Raji (cell line): ENCODE results near the gene YARS1.

Source experiments
- POLR2A ChIP-seq: IDR thresholded peaks from 2 replicates; pipeline ENCODE4 v1.6.1; 2011; ENCODE audit warnings: low read depth, low read length, control low read depth; ENCODE audit not compliant: insufficient read depth

The YARS1 gene

DNA sequence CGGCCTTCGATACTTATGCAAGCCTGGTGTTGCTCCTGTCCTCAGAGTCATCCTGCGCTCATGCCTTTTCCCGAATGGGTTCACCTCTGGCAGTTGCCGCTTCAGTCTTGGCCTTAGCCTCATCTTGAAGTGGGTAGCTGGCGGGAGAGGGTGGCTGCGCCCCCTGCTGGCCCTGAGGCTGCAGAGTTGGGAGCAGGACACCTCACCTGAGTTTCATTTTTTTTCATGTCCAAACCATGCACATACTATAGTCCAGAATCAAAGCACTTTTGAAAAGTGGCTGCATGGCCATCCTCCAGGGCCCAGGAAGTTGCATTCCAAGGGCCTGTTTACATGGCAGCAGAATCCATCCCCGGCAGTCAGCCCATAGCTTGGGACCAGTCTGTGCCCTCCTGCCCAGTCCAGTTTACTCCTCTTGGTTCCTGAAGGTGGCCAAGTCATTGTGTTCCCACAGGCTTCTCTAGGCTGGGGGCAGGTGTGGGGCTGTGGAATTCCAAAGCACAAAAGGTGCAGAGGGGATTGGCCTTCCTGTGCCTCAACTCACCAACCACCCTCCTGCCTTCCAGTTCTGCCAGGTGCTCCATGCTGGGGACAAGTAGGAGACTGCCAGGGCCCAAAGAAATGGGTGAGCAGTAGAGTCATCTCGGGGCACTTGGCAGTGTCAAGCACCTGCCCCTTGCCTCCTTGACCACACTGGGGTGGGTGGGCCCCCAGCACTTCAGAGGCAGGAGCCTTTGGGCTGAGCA is 44.0 kb downstream of the YARS1 start:
- no peak for TF ChIP-seq POLR2A

DNA sequence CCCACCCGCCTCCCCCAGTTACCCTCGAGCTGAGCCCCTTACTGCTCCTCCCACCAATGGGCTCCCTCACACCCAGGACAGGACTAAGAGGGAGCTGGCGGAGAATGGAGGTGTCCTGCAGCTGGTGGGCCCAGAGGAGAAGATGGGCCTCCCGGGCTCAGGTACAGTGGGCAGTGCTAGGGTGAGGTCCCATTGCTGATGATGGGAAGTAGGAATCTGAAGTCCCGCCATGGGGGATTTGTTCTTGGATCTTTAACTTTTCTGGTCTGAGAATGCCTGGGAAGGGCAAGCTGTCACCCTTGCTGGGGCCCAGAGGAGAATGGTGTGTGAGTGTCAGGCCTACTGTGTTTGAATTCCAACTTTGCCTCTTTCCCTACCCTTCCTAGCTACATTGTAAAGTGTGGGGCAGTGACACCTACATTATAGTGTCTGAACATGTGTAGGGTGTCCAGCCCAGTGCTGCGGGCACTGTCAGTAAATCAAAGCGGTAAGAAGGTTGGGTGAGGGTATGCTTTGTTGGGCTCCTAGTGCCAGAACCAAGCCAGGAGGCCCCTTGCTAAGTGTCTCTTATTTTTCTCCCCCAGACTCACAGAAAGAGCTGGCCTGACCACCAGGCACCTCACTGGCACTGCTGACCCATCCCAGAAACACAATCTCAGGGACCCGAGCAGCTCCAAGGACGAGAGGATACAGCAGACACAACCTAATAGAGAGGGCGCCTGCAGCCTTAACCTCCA is 44.7 kb downstream of the YARS1 start:
- no peak for TF ChIP-seq POLR2A

DNA sequence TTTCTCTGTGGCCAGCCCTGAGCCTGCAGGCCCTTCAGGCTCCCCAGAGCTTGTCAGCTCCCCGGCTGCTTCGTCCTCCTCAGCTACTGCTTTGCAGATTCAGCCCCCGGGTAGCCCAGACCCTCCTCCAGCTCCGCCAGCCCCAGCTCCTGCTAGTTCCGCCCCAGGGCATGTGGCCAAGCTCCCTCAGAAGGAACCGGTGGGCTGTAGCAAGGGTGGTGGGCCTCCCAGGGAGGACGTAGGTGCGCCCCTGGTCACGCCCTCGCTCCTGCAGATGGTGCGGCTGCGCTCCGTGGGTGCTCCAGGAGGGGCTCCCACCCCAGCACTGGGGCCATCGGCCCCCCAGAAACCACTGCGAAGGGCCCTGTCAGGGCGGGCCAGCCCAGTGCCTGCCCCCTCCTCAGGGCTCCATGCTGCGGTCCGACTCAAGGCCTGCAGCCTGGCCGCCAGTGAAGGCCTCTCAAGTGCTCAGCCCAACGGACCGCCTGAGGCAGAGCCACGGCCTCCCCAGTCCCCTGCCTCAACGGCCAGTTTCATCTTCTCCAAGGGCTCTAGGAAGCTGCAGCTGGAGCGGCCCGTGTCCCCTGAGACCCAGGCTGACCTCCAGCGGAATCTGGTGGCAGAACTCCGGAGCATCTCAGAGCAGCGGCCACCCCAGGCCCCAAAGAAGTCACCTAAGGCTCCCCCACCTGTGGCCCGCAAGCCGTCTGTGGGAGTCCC is 45.4 kb downstream of the YARS1 start:
- no peak for TF ChIP-seq POLR2A

DNA sequence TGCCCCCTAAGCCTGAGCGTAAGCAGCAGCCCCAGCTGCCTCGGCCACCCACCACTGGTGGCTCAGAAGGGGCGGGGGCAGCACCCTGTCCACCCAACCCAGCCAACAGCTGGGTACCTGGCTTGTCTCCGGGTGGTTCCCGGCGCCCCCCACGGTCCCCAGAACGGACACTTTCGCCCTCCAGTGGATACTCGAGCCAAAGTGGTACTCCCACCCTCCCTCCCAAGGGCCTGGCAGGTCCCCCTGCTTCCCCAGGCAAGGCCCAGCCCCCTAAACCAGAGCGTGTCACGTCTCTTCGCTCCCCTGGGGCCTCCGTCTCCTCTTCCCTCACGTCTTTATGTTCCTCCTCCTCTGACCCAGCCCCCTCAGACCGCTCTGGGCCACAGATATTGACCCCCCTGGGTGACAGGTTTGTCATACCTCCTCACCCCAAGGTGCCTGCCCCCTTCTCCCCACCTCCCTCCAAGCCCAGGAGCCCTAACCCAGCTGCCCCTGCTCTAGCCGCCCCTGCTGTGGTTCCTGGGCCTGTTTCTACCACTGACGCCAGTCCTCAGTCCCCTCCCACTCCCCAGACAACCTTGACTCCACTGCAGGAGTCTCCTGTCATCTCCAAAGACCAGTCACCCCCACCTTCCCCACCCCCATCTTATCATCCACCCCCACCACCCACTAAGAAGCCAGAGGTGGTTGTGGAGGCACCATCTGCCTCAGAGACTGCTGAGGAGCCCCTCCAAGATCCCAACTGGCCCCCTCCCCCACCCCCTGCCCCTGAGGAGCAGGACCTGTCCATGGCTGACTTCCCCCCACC is 46.2 kb downstream of the YARS1 start:
- TF ChIP-seq POLR2A, result no peak

DNA sequence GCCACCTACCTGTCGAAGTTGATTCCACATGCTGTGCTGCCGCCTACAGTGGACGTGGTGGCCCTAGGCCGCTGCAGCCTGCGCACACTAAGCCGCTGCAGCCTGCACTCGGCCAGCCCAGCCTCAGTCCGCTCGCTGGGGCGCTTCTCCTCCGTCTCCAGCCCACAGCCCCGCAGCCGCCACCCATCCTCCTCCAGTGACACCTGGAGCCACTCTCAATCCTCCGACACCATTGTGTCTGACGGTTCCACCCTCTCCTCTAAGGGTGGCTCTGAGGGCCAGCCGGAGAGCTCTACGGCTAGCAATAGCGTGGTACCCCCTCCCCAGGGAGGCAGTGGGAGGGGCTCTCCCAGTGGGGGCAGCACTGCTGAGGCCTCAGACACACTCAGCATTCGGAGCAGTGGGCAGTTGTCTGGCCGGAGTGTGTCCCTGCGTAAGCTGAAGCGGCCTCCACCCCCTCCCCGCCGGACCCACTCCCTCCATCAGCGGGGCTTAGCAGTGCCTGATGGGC is 46.9 kb downstream of the YARS1 start:
- TF ChIP-seq POLR2A, result no peak

DNA sequence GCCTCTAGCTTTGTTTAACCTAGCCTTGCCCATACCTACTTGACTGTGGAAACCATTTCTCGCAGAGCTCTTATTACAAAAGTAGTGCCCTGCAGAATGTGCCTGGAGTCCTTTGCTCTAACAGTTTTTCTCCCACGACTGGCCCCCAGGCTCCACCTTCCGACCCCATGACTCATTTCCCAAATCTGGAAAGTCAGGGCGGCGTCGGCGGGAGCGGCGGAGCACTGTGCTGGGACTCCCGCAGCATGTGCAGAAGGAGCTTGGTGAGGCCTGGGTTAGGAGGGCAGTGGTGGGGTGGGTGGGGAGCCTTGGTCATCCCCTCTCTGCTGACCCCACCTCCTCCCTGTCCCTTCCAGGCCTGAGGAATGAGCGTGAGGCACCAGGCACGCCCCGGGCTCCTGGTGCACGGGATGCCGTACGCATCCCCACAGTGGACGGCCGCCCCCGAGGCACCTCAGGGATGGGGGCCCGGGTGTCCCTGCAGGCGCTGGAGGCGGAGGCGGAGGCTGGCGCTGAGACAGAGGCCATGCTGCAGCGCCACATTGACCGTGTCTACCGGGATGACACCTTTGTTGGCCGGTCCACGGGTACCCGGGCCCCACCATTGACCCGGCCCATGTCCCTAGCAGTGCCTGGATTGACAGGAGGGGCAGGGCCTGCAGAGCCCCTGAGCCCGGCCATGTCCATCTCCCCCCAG is 47.5 kb downstream of the YARS1 start:
- TF ChIP-seq POLR2A, result no peak

DNA sequence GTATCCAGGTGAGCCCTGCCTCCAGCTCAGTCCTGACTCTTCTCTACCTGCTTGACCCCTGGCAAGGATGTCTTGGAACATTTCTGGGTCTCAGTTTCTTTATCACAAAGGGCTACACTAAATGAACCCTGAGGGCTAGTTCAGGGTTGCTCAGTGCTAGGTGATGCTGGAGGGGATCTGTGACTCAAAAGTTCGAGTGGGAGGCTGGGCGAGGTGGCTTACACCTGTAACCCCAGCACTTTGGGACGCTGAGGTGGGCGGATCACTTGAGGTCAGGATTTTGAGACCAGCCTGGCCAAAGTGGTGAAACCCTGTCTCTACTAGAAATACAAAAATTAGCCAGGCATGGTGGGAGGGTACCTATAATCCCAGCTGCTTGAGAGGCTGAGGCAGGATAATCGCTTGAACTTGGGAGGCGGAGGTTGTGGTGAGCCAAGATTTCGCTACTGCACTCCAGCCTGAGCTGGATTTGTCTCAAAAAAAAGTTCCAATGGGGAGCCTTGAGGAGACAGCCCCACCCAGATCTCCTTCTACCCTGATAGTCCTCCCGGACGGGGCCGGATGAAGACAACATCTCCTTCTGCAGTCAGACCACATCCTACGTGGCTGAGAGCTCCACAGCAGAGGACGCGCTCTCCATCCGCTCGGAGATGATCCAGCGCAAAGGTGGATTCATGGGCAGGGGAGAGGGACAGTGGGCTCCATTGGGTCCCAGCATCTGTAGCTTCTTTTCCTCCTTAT is 48.9 kb downstream of the YARS1 start:
- TF ChIP-seq POLR2A, result no peak

DNA sequence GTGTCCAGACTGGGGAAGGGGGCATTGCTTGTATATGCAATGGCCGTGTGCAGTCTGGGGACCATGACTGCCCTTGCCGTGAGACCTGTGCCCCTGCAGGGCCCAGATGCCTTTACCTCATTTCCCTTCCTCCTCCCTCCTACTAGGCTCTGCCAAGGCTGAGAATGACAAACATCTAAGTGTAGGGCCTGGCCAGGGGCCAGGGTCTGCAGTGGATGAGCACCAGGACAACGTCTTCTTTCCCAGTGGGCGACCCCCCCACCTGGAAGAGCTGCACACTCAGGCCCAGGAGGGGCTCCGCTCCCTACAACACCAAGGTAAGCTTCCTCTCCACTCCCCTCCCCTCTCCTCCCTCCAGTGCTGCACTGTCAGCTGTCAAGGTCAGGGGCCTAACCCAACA is 49.5 kb downstream of the YARS1 start:
- no peak for TF ChIP-seq POLR2A

DNA sequence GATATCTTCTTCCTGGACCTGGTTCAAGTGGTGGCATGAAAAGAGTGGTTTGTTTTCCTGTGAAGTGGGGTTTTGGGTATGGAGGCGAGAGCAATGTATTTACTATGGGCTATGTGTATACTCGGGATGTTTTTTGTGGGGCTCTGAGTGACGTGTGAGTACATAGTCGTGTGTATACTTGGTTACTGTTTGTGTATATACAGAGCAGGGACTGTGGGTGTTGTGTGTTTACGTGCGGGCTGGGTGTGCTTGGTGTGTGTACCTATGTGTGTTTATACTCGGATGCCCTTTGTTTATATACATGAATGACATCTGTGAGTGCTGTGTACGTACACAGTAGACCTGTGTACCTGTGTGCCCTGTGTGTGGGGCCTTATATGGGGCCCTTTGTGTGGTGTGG is 50.0 kb downstream of the YARS1 start:
- no peak for TF ChIP-seq POLR2A

DNA sequence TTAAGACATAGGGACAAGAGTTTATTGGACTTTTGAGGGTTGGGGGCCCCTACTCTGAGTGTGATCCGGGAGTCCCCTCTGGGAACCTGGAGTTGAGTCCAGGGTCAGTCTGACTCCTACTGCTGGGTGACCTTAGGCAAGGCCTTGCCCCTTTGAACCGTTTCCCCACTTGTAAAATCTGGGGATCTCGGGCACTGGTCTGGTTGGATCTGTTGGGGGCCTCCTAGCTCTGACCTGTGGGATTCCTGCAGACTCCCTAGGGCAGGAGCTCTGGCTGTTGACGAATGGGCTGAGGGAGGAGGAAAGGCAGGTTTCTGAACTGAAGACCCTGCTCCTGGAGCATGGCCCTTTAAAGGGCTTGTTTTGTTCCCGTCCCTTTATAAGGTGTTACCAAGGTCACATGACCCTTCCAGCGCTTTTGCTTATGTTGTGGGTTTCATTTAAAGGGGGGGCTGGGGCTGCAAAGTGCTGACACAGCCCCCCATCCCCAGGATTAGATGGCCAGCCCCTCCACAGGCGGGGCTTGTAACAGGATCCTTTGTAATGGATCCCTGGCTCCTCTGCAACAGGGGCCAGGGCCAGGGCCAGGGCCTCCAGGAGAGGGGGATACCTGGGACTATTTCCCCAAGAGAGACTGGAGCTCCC is 50.7 kb downstream of the YARS1 start:
- TF ChIP-seq POLR2A, result no peak

DNA sequence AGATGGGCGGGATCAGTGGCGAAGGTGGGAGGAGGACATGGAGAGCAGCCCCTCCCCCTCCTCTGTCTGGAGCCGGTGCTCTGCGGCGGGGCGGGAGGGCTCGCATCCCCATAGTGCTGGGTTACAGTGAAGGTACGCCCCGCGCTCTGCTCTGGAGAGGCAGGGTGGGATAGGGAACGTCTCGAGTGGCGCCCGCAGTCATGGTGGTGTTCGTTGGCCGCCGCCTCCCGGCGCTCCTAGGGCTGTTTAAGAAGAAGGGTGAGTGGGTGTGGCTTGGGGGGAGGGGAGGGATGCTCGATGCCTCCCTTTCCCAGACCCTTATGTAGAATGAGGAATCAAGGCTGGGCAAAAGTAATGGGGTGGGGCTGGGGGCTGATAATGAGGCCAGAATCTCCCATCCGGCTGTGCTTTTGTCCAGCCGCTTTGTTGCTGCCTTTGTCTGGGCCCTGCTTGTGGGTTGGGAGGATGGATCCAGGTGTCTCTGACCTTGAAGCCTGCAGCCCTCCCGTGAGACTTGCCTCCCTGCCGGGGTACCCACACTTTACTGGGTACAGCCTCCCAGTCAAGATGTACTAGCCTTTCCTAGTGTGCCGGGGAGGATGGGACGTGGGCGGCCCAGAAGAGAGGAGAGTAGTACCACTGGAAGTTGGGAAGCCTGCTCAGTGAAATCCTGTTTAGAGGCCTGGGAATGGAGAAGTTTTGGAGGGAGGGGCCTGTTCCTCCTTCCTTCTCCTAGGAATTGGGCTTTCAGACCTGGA is 51.4 kb downstream of the YARS1 start:
- no peak for TF ChIP-seq POLR2A

DNA sequence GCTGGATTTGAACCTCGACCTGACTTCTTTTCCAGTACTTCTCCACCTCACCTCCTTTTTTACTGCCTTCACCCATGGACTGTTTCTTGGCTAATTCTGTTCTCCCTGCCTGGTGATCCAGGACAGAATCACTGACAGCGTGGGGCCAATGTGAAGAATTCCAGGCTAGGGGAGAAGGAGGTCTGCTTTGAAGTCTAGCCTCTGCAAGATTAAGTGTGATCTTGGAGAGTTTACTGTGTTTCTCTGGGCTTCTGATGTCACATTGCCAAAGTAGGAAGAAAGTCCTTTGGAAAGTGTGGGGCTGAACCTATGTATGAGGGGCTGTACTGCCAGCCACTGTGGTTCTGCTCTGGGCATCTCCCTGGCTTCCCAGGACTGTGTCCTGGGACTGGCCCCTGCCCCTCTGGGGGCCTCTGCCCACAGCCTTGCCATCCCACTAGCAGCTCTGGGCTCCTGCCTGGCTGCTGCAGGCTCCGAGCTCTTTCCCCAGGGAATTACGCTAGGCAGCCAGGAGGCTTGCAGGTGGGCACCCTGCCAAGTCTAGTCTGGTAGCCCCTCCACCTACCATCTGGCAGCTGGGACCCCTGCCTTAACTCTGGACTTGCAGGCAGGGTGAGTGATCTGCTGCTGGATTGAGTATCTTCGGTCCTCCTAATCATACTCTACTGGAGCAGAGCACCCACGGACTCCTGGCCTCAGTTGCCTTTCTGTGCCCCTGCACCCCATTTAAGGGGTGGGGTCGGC is 52.2 kb downstream of the YARS1 start:
- TF ChIP-seq POLR2A, result no peak
